HG03565 (cell line): ENCODE data around the gene METTL26.

Source experiments
- ATAC-seq: cut with Tn5 transposase; IDR thresholded peaks from one replicate; pipeline ENCODE4 v1.9.1; 2021; ENCODE audit warnings: mild to moderate bottlenecking, moderate library complexity; ENCODE audit not compliant: unreplicated experiment

METTL26 gene

DNA sequence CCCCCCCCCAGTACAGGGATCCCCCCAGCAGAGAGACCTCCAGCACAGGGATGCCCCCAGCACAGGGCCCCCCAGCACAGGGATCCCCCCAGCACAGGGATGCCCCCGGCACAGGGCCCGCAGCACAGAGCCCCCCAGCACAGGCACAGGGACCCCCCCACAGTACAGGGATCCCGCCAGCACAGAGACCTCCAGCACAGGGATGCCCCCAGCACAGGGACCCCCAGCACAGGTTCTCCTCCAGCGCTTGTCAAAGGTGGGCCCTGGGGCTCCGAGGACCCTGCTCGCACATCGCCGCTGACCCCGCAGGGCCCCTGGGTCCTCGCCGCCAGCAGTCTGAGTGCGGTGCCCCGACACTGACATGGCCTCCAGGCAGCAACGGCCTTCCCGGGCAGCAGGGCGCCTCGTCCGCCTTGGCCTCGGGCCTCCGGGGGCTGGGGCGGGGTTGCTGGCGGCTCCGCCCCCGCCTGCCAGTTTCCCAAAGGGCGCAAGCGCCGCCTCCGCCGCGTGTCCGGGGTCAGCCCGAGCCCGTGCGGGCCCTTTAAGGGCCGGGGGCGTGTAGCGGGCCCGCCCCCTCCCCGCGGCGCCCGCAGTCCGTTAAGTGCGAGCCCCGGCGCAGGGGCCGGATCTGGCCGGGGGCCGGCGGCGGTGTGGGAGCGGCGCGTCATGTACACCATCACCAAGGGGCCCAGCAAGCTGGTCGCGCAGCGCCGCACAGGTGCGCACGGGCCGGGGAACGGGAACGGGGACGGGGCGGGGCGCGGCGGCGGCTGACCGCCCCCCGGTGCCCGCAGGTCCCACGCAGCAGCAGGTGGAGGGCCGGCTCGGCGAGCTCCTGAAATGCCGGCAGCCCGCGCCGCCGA lies 5.5 kb upstream of the METTL26 start, which contains the start of gene MCRIP2:
Gene MCRIP2 (plus strand): TSS at position 503 of the 863 bp plus-strand sequence. CDS start 164 bp downstream, at position 667.
- peak; percentile 38 for ATAC-seq

DNA sequence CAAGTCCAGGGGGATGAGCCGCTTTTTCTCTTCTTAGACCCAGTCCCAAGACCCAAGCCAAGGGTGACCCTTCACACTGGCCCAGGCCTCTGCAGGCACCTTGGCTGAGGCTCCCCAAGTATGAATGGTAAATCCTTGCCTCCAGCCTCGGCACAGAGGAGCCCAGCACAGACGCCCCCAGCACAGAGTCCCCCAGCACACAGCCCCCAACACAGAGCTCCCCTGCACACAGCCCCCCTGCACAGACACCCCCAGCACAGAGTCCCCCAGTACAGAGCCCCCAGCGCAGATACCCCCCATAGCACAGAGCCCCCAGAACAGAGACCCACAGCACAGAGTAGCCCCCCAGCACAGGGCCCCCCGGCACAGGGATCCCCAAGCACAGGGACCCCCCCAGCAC lies 4.5 kb upstream of the METTL26 start:
- ATAC-seq, result no peak

DNA sequence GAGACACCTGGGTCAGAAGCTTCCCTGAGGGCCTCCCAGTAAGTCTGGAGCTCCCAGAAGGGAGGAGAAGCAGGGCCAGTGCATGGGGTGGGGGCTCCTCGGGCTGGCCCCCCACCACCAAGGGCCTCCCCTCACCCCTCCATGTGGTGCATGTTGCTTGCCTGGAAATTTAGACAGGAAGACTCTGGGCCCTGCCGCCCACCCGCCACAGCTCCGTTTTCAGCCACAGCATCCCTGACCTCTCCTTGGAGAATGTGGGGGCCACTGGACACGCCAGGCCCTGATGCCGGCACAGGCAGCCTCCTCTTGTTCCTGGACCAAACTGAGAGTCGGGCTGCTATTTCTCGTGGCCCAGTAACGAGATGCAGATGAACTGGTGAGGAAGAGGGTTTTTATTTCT lies 2.7 kb upstream of the METTL26 start:
- no peak for ATAC-seq

DNA sequence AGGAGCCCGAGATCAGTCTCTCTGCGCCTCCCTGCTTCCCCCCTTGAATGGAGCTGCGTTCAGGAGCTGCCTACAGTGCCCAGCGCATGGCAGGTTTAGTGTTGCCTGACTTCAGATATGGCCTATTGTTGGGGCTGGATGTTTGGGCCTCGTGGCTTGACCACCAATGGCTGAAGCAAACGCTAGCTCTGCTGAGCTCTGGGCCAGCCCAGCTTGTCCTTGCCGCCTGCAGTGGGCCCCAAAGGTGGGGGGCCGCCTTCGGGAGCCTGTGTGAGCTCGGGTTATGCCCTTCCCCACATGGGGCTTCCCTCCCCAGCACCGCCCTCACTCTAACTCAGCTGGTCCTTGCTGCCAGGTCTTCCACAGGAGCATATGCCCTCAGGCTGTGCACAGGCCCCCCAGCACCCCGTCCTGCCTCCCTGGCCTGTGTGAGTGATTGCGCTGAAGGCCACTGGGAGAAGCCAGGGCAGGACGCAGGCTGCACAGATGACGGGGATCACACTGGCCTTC lies 2.0 kb upstream of the METTL26 start:
- ATAC-seq, result no peak

DNA sequence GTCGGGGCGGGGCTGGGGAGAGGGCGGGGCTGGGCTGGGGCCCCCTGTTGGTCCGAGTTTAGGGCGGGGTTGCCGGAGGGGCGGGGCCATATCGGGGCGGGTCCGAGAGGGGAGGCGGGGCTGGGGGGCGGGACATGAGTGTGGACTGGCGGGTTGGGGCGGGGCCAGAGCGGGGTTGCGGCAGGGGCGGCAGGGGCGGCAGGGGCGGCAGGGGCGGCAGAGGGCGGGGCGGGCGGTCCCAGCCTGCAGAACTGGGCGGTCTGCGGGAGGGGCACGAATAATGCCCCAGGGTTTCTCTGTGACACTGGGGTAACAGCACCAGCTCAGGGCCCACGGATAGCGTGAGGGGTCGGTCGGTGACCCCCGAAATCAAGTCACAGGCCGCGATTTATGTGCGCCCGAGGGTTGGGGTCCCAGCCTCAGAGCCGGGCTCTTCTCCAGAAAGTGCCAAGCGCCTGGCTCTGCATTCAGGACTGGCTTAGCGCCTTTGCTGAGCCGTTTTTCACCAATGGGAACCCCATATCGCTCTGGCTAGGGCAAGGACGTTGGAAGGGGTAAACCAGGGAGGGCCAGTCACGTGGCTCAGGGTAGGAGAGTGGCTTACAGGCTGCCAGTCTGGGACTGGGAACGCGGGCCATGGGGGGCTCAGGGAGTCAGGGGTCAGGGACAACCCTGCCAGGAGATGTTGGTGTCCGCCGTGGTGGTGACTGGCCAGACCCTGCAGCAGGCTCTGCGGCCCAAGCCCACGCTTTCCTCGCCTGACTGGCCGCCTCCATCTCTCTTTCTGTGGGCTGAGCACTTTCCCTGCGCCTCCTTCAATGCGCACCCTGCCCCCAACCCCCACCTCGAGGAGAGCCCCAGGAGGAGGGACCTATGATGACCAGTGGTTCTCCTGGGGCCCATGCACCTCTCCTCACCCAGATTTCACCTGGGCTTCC lies 1.2 kb upstream of the METTL26 start:
- no peak for ATAC-seq

DNA sequence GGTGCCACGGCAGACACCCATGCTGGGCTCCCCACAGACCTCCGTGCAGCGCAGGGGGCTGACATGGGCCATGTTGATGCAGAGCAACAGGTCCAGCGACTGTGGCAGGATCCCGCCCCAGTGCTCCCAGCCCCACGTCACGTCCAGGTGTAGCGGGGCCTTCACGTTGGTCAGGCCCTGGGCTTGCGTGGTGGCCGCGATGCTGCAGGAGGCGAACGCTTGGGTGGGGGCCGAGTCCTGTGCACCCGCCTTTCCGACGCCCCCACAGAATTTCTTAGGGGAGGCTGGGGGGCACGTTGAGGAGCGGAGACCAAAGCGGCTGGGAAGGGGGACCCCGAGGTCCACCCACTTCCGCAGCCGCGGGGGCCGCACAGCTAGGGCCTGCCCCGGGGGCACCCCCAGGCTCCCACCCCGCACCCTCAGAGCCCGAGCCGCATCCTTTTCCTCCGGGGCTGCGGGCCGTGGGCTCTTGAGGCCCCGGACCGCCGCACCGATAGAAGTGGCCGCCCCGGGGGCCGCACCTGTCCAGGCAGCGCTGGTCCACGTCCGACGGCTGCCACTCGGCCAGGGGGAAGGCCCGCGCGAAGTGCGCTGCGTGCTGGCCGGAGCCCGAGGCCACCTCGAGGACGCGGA lies 416 bp downstream of the METTL26 start:
- ATAC-seq, result peak; percentile 1

DNA sequence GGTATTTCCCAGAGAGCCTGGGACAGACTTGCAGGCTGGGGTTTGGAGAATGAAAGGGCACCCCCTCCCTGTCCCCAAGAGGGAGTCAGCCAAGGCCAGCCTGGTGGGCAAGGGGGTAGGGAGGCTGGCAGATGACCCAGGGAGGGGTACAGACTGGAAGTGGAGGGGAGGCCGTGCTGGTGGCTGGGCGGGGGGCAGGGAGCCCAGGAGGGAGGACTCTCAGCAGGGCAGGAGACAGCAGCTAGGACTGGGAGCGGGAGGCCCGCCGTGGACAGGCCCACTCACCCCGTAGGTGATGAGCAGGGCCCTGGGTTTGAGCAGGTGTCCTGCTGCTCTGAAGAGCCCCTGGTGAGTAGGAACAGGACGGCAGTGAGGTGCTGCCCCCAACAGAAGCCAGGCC lies 1.1 kb downstream of the METTL26 start:
- ATAC-seq, result no peak

DNA sequence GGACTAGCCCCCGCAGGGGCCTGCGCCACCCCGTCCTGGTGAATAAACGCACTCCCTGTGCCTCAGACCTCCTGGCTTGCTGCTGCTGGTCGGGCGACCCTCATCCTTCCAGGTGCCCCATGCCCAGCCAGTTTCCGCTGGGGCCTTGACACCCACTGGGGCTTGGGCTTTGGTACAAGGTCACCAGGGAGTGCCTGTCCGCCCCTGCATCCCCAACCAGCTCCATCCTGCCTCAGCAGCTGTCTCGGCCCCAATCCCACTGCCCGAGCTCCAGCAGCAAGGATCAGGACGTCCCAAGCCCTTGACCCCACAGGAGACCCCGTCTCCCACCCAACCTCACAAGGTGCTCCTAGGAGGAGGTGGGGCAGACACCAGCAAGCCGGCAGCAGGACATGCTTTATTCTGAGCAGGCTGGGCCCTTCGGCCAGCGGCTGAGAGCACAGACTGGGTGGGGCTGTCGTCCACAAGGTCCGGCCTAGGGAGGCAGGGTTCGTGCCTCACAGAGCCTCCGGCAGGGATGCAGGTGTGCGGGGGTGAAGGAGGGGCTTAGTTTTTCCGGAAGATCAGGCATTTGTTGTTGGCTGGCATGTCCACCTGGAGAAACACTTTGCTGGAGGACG lies 1.9 kb downstream of the METTL26 start:
- ATAC-seq, result no peak

DNA sequence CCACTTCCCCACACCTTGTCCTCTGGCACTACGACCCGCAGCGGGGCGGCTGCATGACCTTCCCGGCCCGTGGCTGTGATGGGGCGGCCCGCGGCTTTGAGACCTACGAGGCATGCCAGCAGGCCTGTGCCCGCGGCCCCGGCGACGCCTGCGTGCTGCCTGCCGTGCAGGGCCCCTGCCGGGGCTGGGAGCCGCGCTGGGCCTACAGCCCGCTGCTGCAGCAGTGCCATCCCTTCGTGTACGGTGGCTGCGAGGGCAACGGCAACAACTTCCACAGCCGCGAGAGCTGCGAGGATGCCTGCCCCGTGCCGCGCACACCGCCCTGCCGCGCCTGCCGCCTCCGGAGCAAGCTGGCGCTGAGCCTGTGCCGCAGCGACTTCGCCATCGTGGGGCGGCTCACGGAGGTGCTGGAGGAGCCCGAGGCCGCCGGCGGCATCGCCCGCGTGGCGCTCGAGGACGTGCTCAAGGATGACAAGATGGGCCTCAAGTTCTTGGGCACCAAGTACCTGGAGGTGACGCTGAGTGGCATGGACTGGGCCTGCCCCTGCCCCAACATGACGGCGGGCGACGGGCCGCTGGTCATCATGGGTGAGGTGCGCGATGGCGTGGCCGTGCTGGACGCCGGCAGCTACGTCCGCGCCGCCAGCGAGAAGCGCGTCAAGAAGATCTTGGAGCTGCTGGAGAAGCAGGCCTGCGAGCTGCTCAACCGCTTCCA lies 2.6 kb downstream of the METTL26 start:
- no peak for ATAC-seq

DNA sequence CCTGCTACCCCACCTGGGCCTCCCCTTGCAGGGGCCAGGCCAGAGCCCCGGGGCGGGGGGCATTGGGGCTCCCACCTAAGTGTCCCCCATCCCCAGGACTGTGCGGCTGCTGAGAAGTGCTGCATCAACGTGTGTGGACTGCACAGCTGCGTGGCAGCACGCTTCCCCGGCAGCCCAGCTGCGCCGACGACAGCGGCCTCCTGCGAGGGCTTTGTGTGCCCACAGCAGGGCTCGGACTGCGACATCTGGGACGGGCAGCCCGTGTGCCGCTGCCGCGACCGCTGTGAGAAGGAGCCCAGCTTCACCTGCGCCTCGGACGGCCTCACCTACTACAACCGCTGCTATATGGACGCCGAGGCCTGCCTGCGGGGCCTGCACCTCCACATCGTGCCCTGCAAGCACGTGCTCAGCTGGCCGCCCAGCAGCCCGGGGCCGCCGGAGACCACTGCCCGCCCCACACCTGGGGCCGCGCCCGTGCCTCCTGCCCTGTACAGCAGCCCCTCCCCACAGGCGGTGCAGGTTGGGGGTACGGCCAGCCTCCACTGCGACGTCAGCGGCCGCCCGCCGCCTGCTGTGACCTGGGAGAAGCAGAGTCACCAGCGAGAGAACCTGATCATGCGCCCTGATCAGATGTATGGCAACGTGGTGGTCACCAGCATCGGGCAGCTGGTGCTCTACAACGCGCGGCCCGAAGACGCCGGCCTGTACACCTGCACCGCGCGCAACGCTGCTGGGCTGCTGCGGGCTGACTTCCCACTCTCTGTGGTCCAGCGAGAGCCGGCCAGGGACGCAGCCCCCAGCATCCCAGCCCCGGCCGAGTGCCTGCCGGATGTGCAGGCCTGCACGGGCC lies 3.4 kb downstream of the METTL26 start:
- no peak for ATAC-seq

DNA sequence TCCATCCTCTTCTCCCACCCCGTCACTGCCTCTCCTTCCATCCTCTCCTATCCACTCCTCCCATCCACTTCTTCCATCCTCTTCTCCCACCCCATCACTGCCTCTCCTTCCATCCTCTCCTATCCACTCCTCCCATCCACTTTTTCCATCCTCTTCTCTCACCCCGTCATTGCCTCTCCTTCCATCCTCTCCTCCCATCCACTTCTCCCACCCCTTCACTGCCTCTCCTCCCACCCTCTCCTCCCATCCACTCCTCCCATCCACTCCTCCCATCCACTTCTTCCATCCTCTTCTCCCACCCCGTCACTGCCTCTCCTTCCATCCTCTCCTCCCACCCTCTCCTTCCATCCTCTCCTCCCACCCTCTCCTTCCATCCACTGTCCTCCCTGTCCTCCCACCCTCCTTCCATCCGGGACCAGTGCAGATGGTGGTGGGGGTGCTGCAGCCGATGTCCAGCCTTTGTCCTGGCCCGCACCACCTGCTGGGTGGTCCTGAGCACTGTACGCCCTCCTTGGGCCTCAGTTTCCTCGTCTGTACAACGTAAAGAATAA lies 4.2 kb downstream of the METTL26 start:
- ATAC-seq, result no peak

DNA sequence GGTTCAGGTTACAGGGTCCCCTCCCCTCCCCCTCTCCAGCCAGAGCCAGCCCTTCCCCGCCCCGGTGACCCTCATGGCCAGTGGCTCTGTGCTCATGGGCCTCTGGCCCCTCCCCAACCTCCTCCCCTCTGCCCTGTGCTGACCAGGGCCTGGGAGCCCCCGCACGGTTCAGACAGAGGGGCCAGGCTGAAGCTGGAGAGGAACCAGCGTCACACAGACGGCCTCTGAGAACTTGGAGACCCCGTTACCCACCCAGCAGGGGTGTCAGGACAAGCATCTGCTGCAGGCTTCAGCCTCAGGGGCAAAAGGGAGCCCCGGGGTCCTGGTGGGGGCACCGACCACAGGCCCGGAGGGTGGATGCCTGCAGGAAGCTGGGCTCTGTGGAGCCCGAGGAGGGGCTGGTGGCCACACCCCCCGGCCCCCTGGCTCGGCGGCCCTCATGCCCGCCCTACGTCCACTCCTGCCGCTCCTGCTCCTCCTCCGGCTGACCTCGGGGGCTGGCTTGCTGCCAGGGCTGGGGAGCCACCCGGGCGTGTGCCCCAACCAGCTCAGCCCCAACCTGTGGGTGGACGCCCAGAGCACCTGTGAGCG lies 5.2 kb downstream of the METTL26 start, which contains the start of gene WFIKKN1:
Gene WFIKKN1 (plus strand): TSS at position 171 of the 591 bp plus-strand sequence. CDS start 269 bp downstream, at position 440.
- ATAC-seq, result no peak

DNA sequence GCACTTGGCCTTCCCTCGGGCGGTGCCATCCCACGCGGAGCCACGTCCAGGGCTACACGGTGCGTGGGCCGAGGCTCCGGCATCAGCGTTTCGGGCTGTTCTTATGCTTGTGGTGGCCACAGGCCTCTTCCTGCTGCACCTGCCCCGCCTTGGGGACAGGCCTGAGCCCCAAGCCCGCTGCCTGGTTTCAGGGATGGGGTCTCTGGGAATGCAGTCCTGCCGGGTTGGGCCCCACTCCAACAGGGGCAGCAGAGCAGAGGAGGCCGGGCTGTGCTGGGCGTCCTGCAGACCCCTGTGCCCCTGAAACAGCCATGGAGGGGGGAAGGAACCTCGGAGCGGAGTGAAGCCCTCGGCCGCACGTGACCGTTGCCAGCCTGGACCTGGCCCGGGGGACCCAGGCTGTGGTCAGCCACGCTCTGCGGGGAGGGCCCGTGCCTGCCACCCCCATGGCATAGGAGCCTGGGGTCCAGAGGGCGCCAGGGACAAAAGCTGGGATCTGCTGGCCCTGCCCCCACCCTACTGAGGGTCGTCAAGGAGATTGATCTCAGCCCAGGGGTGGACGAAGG lies 5.8 kb downstream of the METTL26 start:
- no peak for ATAC-seq

DNA sequence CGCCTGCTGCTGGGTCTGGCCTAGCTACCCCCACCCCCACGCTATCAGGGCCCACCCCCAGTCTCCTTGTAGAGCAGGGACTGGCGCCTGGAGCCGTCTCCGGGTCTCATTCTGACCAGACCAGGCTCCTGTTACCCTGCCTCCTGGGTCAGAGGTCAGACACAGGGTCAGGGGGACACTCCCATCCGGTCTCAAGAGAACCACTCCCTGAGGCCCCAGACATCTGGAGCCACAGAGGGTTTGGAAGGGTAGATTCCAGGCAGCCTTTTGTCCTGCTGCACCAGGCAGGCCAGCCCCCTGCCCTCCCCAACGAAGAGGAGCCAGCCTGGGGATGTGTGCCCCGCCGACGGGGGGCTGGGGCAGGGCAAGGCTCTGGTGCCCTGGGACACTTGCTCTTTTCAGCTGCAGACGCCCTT lies 6.3 kb downstream of the METTL26 start:
- no peak for ATAC-seq

DNA sequence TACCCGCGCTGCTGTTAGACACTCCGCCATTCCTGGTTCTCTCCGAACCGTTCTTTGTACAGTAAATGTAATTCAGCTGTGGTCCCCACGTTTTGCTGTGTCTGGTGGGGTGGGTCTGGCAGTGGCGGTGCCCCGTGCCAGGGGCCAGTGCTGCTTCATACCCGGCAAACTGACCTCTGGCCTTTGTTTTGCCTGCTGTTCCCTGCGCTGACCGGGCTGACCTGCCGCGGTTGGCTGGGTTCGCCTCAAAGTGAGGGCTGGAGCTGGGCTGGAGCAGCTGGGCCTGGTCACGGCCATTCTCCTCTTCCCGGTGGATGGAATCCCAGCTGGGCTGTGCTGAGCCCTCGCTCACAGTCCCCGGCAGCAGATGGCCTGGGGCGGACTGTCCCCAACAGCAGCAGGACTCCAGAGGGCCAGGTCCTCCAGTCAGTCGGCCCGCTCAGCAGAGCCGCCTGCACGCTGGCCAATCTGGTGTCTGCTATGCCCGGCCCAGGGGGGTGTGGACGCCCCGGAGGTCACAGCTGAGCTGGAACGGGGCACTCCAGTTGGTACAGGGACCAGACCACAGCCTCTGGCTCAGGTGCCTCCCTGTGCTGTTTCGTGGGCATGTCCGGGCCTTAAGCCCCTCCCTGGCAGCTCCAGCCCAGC lies 6.8 kb downstream of the METTL26 start:
- no peak for ATAC-seq

DNA sequence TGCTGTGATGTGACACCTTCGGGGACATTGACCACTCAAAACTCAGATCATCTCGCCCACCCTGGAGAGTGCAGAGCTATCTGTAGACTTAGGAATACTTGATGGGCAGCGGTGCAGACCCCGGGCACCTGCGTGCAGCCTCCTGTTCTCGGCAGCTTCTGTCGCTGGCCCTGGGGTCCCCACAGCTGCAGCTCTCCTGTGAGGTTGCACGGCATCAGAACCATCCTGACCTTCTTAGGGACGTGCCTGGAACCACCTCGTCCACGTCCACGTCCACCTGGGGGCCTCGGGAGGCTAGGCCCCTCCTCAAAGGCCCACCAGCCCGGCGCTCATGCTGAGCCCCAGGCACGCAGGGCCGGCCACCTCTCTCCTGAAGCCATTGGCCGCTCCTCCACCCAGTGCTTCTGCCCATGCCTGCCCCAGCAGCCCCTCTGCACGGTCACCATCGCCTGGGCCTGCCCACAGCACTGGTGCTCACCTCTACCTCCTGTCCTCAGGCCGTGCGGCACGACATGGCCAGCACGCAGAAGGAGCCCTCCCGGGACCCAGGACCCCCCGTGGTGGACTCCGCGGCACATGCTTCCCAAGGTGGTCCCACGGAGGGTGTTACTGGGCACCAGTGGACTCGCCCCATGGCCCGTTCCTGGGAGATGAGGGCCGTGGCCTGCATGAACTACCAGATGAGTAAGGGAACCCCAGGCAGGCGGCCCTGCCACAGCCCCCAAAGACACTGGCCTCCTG lies 7.6 kb downstream of the METTL26 start:
- no peak for ATAC-seq
